ENCODE results near the gene PTGFRN.

PTGFRN gene

DNA sequence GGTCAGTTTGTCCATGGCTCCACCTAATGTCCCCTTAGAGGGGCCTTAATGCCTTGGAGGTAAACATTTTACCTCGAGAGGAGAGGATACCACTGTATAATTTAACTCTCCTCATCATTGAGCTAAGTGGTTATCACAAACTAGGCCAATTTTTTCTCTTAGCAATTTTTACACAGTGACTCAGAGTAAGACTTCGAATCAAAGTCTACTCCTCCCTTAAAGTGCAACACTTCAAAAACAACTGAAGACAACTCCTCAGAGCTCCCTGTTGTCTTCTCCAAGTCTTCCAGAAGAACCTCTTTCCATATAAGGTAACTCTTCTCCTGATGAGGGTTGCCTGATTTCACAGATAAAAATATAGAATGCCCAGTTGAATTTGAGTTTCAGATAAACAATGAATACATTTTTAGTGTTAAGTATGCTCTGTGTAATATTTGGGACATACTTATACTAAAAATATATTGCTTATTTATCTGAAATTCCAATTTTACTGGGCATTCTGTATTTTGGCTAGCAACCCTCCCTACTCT lies 4.9 kb upstream of the PTGFRN start (continued):
- TF ChIP-seq, protein P1, sequence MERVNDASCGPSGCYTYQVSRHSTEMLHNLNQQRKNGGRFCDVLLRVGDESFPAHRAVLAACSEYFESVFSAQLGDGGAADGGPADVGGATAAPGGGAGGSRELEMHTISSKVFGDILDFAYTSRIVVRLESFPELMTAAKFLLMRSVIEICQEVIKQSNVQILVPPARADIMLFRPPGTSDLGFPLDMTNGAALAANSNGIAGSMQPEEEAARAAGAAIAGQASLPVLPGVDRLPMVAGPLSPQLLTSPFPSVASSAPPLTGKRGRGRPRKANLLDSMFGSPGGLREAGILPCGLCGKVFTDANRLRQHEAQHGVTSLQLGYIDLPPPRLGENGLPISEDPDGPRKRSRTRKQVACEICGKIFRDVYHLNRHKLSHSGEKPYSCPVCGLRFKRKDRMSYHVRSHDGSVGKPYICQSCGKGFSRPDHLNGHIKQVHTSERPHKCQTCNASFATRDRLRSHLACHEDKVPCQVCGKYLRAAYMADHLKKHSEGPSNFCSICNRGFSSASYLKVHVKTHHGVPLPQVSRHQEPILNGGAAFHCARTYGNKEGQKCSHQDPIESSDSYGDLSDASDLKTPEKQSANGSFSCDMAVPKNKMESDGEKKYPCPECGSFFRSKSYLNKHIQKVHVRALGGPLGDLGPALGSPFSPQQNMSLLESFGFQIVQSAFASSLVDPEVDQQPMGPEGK (CRISPR knock-in tag; IDR thresholded peaks at IDR 0.05; ENCODE audit: borderline replicate concordance), result no peak

DNA sequence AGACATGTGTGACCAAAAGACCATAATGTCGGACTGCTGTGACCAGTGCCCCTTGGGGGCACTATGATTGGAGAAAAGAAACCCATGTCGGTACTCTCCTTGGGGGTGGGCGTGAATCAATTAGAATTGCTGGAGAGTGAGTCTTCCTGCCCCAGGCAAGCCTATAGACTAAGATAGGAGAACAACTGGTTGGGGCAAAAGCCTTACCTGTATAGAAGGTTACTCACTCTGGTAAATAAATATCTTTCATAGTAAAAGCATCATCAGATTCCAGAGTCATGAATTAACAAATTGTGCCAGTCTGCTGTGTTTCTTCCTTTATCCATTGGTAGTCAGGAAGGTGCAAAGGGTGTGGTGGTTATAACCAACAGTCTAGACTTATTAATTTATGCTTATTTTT lies 2.9 kb upstream of the PTGFRN start:
- ATAC-seq, result no peak
- TF ChIP-seq SNAI2 (CRISPR knock-in tag; IDR thresholded peaks at IDR 0.05) (no peak), ZC3H10 (CRISPR knock-in tag; IDR thresholded peaks at IDR 0.05) (no peak), ZFP30 (CRISPR knock-in tag; IDR thresholded peaks at IDR 0.05) (no peak), ZNF8 (CRISPR knock-in tag; IDR thresholded peaks at IDR 0.05) (no peak), CSRNP3 (CRISPR knock-in tag; IDR thresholded peaks at IDR 0.05) (no peak), ESRRG (CRISPR knock-in tag; IDR thresholded peaks at IDR 0.05) (no peak), TSHZ2 (CRISPR knock-in tag; IDR thresholded peaks at IDR 0.05) (no peak), GLIS3 (CRISPR knock-in tag; IDR thresholded peaks at IDR 0.05) (no peak), ISL1 (CRISPR knock-in tag; IDR thresholded peaks at IDR 0.05) (no peak), OSR1 (CRISPR knock-in tag; IDR thresholded peaks at IDR 0.05) (no peak), TOX (CRISPR knock-in tag; IDR thresholded peaks at IDR 0.05; ENCODE audit: borderline replicate concordance) (no peak), CSDC2 (CRISPR knock-in tag; IDR thresholded peaks at IDR 0.05) (no peak)
- TF ChIP-seq, protein P1 (CRISPR knock-in tag; IDR thresholded peaks at IDR 0.05; ENCODE audit: borderline replicate concordance), result no peak

GRCh38 chr1:116907351-116907750 lies 2.4 kb upstream of the PTGFRN start:
- no peak for TF ChIP-seq CSRNP3 (CRISPR knock-in tag; IDR thresholded peaks at IDR 0.05)
- TF ChIP-seq ZNF565 (CRISPR knock-in tag; conservative IDR thresholded peaks at IDR 0.05; ENCODE audit: low read depth), result no peak
- no peak for TF ChIP-seq GLIS3 (CRISPR knock-in tag; IDR thresholded peaks at IDR 0.05)
- TF ChIP-seq ZNF70 (CRISPR knock-in tag; IDR thresholded peaks at IDR 0.05), result no peak
- no peak for TF ChIP-seq ZNF8 (CRISPR knock-in tag; IDR thresholded peaks at IDR 0.05)
- TF ChIP-seq, protein P1 (CRISPR knock-in tag; IDR thresholded peaks at IDR 0.05; ENCODE audit: borderline replicate concordance), result no peak
- no peak for TF ChIP-seq OSR1 (CRISPR knock-in tag; IDR thresholded peaks at IDR 0.05)
- TF ChIP-seq PPARA (CRISPR knock-in tag; IDR thresholded peaks at IDR 0.05; ENCODE audit: borderline replicate concordance), result no peak
- no peak for TF ChIP-seq TCF4 (CRISPR knock-in tag; IDR thresholded peaks at IDR 0.05; ENCODE audit: borderline replicate concordance)
- TF ChIP-seq ESRRG (CRISPR knock-in tag; IDR thresholded peaks at IDR 0.05), result no peak
- no peak for TF ChIP-seq RARB (CRISPR knock-in tag; IDR thresholded peaks at IDR 0.05)
- no peak for TF ChIP-seq ZC3H10 (CRISPR knock-in tag; IDR thresholded peaks at IDR 0.05)
- no peak for TF ChIP-seq SNAI2 (CRISPR knock-in tag; IDR thresholded peaks at IDR 0.05)
- TF ChIP-seq TOX (CRISPR knock-in tag; IDR thresholded peaks at IDR 0.05; ENCODE audit: borderline replicate concordance), result no peak
- TF ChIP-seq ZFP3 (CRISPR knock-in tag; IDR thresholded peaks at IDR 0.05), result no peak
- ATAC-seq, result no peak
